HepG2 (cell line): Measurements from ENCODE around the gene RBBP8NL. TPM values are rescaled to one million over a fixed set of nuclear protein-coding genes. Genes with fewer than 3 reads are reported as not detected.

Experiments used
- ELK4 ChIP-seq: sonication (generic); formaldehyde crosslinking; IDR thresholded peaks from 2 replicates; pipeline ENCODE4 v1.9.0; 2021; ENCODE audit warnings: missing genetic modification reagents, borderline replicate concordance
- GZF1 ChIP-seq: sonication (generic); formaldehyde crosslinking; IDR thresholded peaks from 2 replicates; pipeline ENCODE4 v1.5.1; 2020; ENCODE audit warnings: mild to moderate bottlenecking, missing genetic modification reagents
- HES4 ChIP-seq: sonication (generic); formaldehyde crosslinking; IDR thresholded peaks from 2 replicates; pipeline ENCODE4 v1.9.0; 2021; ENCODE audit warnings: mild to moderate bottlenecking, missing genetic modification reagents, borderline replicate concordance
- HOXA7 ChIP-seq: sonication (generic); formaldehyde crosslinking; IDR thresholded peaks from 2 replicates; pipeline ENCODE4 v1.8.1; 2022; ENCODE audit warnings: mild to moderate bottlenecking, missing genetic modification reagents, moderate library complexity
- RAD51 ChIP-seq: fragments of 450-650 bp; IDR thresholded peaks from 2 replicates; pipeline ENCODE4 v1.6.1; 2016; ENCODE audit warnings: borderline replicate concordance
- SAP130 ChIP-seq: IDR thresholded peaks from 2 replicates; pipeline ENCODE4 v1.6.1; 2016; ENCODE audit warnings: low read depth
- SNAPC2 ChIP-seq: sonication (generic); formaldehyde crosslinking; IDR thresholded peaks from 2 replicates; pipeline ENCODE4 v1.8.1; 2022; ENCODE audit warnings: mild to moderate bottlenecking, missing genetic modification reagents
- THYN1 ChIP-seq: sonication (generic); formaldehyde crosslinking; IDR thresholded peaks from 2 replicates; pipeline ENCODE4 v1.8.1; 2023; ENCODE audit warnings: low read depth, mild to moderate bottlenecking, moderate library complexity, missing genetic modification reagents, borderline replicate concordance
- ZFP82 ChIP-seq: sonication (generic); formaldehyde crosslinking; IDR thresholded peaks from 2 replicates; pipeline ENCODE4 v1.5.1; 2020; ENCODE audit warnings: mild to moderate bottlenecking, missing genetic modification reagents, borderline replicate concordance
- ZHX2 ChIP-seq, 2 experiments: sonication (generic) in 1 of 2; formaldehyde crosslinking in 1 of 2; IDR thresholded peaks; 2 replicates each; pipeline versions ENCODE4 v1.6.1 to v1.9.0; 2014 to 2022; ENCODE audit warnings: antibody characterized with exemption in 1 of 2, borderline replicate concordance in 1 of 2, inconsistent platforms in 1 of 2, low read depth in 1 of 2, missing genetic modification reagents in 1 of 2
- ZNF235 ChIP-seq: sonication (generic); formaldehyde crosslinking; IDR thresholded peaks from 2 replicates; pipeline ENCODE4 v1.8.1; 2023; ENCODE audit warnings: mild to moderate bottlenecking, missing genetic modification reagents, borderline replicate concordance
- ZNF251 ChIP-seq: sonication (generic); formaldehyde crosslinking; IDR thresholded peaks from 2 replicates; pipeline ENCODE4 v1.9.0; 2021; ENCODE audit warnings: mild to moderate bottlenecking, missing genetic modification reagents
- ZNF3 ChIP-seq: IDR thresholded peaks from 2 replicates; pipeline ENCODE4 v1.7.0; 2017; ENCODE audit warnings: inconsistent platforms
- ZNF460 ChIP-seq: sonication (generic); formaldehyde crosslinking; IDR thresholded peaks from 2 replicates; pipeline ENCODE4 v1.5.1; 2020; ENCODE audit warnings: missing genetic modification reagents, mild to moderate bottlenecking, borderline replicate concordance
- ZNF557 ChIP-seq: sonication (generic); formaldehyde crosslinking; IDR thresholded peaks from 2 replicates; pipeline ENCODE4 v1.4.0; 2020; ENCODE audit warnings: missing genetic modification reagents
- ZNF704 ChIP-seq: sonication (generic); formaldehyde crosslinking; IDR thresholded peaks from 2 replicates; pipeline ENCODE4 v1.8.1; 2023; ENCODE audit warnings: mild to moderate bottlenecking, inconsistent platforms, moderate library complexity, missing genetic modification reagents, borderline replicate concordance
- ZNF713 ChIP-seq: sonication (generic); formaldehyde crosslinking; IDR thresholded peaks from 2 replicates; pipeline ENCODE4 v1.4.0; 2020; ENCODE audit warnings: mild to moderate bottlenecking, missing genetic modification reagents
- ZNF782 ChIP-seq: sonication (generic); formaldehyde crosslinking; IDR thresholded peaks from 2 replicates; pipeline ENCODE4 v1.4.0; 2020; ENCODE audit warnings: missing genetic modification reagents, mild to moderate bottlenecking, borderline replicate concordance
- ZNF839 ChIP-seq: sonication (generic); formaldehyde crosslinking; IDR thresholded peaks from 2 replicates; pipeline ENCODE4 v1.4.0; 2020; ENCODE audit warnings: missing genetic modification reagents, mild to moderate bottlenecking, borderline replicate concordance
- polyA plus RNA-seq, 8 experiments: library from polyadenylated mRNA; depleted of rRNA in 3 of 8; stranded (reverse) in 7 of 8; unstranded in 1 of 8; fragments of >200 nt; fragmentation: Illumina TruSeq in 4 of 8; extraction: Trizol in 4 of 8; gene quantifications; 2 replicates each; pipeline versions ENCODE4 v1.2.1 to v1.2.3, GENCODE V29; 2011 to 2016; ENCODE audit warnings: low read depth in 4 of 8, missing spikeins in 1 of 8, mixed read lengths in 1 of 8; ENCODE audit not compliant: insufficient read depth in 1 of 8
- total RNA-seq, 5 experiments: library from RNA; depleted of rRNA; stranded (reverse); fragments of >200 nt; fragmentation: Illumina TruSeq; extraction: Trizol; gene quantifications; 2 replicates each; pipeline ENCODE4 v1.2.3, GENCODE V29; 2016; ENCODE audit warnings: low read depth in 1 of 5
- TF ChIP-seq, protein P1 (sequence below): sonication (generic); formaldehyde crosslinking; IDR thresholded peaks from 2 replicates; pipeline ENCODE4 v1.5.0; 2020; ENCODE audit warnings: missing genetic modification reagents

Gene RBBP8NL
- total and polyA plus RNA-seq, 2 of the 13 experiments (the other 11 are each of a cell fraction or from before 2014, with no cell fraction given): 0.69 to 0.86 TPM

DNA sequence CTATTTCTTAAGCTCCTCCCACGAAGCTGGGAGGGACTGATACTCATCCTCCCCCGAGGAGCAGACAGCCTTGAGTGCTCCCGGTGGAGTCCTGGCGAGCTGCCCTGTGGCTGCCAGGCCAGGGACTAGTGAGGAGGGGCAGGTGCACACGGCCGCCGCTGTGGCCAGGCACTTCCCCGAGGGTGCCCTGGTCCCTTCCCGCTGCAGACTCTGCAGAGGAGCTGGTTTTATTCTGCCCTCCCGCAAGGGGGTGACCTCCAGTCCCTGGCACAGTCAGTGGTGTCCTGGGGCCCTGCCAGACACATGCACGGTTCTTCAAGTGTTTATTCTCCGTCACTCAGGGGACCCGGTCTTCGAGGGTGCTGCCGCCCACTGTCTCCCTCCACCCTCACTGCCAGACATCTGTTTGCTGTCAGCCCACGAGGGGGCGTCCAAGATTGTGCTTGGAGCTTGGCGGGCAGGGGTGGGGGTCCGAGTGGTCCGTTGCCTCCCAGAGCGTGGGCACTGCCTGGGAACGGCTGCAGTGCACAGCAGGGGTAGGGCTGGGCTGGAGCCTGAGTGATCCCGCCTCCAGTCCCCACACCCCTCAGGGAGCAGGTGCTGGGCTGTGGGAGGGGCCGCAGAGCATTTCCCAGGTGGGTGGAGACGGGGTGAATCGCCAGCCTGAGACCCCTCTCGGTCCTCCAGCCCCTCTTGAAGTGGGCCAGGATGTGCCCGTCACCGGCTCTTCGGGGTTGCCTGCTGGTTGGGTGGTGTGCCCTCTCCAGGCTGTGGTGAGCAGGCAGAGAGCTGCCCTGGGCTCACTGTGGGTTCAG lies 17.2 kb downstream of the RBBP8NL start (continued):
- TF ChIP-seq ZNF782 (CRISPR knock-in tag) (no peak), ZNF3 (CRISPR knock-in tag) (no peak), THYN1 (no peak), ZNF839 (CRISPR knock-in tag) (peak; percentile 92; the same call in 1 of the 2 replicates), SAP130 (CRISPR knock-in tag) (no peak), ELK4 (CRISPR knock-in tag) (no peak), ZNF235 (CRISPR knock-in tag) (0 out of 2 replicates have a peak, but pooled peaks have one; percentile 72), ZNF251 (CRISPR knock-in tag) (no peak), ZNF557 (CRISPR knock-in tag) (no peak), ZFP82 (CRISPR knock-in tag) (no peak), ZNF704 (CRISPR knock-in tag) (0 out of 2 replicates have a peak, but pooled peaks have one; percentile 54), ZNF460 (CRISPR knock-in tag) (no peak), GZF1 (CRISPR knock-in tag) (no peak), ZHX2 (IDR thresholded peaks at IDR 0.05; ENCODE audit: low read depth) (no peak; the same call in 1 of the 2 replicates), ZHX2 (CRISPR knock-in tag; IDR thresholded peaks at IDR 0.05; ENCODE audit: borderline replicate concordance) (no peak), SNAPC2 (no peak), HOXA7 (no peak), ZNF713 (CRISPR knock-in tag) (0 out of 2 replicates have a peak, but pooled peaks have one; percentile 44), RAD51 (no peak), HES4 (no peak)
- TF ChIP-seq, protein P1, sequence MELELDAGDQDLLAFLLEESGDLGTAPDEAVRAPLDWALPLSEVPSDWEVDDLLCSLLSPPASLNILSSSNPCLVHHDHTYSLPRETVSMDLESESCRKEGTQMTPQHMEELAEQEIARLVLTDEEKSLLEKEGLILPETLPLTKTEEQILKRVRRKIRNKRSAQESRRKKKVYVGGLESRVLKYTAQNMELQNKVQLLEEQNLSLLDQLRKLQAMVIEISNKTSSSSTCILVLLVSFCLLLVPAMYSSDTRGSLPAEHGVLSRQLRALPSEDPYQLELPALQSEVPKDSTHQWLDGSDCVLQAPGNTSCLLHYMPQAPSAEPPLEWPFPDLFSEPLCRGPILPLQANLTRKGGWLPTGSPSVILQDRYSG: no peak
